ENCODE measurements around the gene NRXN2. TPM values are rescaled to one million over a fixed set of nuclear protein-coding genes. Genes with fewer than 3 reads are reported as not detected.

Gene NRXN2
- total and polyA plus RNA-seq, 2 of the 13 experiments (the other 11 are each of a cell fraction or from before 2014, with no cell fraction given): not detected

DNA sequence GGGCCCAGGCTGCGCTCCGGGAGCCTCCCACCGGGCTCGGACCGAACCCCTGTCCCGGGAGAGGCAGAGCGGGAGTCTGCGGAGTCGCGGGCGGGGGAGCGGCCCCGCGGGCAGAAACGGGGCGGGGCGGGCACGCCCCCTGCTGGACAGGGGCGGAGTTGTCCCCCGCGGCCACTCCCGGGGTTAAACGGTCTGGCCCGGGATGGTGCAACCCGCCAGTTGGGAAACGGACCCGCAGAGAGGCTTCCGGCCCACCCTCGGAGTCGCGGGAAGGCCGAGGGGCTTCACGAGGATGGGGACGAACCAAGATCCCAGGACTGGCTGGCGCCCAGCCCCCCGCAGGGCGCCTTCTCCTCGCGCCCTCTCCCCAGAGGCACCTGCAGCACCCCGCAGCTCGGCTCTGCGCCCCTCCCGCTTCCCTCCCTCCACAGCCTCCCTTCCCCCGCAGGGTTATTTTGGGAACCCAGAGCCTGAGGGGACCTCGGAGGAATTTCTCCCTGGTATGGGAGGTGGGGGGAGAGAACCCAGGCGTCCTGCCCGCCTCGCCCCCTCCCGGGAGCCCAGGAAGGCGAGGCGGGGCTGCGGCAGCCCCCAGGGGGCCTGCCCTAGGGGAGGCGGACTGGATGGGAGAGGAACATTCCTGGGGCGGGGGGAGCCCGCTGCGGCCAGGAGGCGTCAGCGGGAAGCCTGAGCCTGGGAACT lies 20.0 kb upstream of the NRXN2 start (continued):
- TF ChIP-seq, protein P1, sequence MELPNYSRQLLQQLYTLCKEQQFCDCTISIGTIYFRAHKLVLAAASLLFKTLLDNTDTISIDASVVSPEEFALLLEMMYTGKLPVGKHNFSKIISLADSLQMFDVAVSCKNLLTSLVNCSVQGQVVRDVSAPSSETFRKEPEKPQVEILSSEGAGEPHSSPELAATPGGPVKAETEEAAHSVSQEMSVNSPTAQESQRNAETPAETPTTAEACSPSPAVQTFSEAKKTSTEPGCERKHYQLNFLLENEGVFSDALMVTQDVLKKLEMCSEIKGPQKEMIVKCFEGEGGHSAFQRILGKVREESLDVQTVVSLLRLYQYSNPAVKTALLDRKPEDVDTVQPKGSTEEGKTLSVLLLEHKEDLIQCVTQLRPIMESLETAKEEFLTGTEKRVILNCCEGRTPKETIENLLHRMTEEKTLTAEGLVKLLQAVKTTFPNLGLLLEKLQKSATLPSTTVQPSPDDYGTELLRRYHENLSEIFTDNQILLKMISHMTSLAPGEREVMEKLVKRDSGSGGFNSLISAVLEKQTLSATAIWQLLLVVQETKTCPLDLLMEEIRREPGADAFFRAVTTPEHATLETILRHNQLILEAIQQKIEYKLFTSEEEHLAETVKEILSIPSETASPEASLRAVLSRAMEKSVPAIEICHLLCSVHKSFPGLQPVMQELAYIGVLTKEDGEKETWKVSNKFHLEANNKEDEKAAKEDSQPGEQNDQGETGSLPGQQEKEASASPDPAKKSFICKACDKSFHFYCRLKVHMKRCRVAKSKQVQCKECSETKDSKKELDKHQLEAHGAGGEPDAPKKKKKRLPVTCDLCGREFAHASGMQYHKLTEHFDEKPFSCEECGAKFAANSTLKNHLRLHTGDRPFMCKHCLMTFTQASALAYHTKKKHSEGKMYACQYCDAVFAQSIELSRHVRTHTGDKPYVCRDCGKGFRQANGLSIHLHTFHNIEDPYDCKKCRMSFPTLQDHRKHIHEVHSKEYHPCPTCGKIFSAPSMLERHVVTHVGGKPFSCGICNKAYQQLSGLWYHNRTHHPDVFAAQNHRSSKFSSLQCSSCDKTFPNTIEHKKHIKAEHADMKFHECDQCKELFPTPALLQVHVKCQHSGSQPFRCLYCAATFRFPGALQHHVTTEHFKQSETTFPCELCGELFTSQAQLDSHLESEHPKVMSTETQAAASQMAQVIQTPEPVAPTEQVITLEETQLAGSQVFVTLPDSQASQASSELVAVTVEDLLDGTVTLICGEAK (IDR thresholded peaks at IDR 0.05): no peak
- TF ChIP-seq, protein P1 (CRISPR knock-in tag; IDR thresholded peaks at IDR 0.05): 0 out of 2 replicates have a peak, but pooled peaks have one; percentile 31
- TF ChIP-seq ZNF432 (CRISPR knock-in tag; IDR thresholded peaks at IDR 0.05; ENCODE audit: borderline replicate concordance): no peak
- no peak for TF ChIP-seq ZFX (CRISPR knock-in tag; IDR thresholded peaks at IDR 0.05; ENCODE audit: low read depth)
- TF ChIP-seq ARHGAP35 (CRISPR knock-in tag; IDR thresholded peaks at IDR 0.05; ENCODE audit: borderline replicate concordance): no peak
- TF ChIP-seq ZNF556 (CRISPR knock-in tag; IDR thresholded peaks at IDR 0.05; ENCODE audit: borderline replicate concordance): peak; percentile 57; the same call in 1 of the 2 replicates
- TF ChIP-seq, protein P2, sequence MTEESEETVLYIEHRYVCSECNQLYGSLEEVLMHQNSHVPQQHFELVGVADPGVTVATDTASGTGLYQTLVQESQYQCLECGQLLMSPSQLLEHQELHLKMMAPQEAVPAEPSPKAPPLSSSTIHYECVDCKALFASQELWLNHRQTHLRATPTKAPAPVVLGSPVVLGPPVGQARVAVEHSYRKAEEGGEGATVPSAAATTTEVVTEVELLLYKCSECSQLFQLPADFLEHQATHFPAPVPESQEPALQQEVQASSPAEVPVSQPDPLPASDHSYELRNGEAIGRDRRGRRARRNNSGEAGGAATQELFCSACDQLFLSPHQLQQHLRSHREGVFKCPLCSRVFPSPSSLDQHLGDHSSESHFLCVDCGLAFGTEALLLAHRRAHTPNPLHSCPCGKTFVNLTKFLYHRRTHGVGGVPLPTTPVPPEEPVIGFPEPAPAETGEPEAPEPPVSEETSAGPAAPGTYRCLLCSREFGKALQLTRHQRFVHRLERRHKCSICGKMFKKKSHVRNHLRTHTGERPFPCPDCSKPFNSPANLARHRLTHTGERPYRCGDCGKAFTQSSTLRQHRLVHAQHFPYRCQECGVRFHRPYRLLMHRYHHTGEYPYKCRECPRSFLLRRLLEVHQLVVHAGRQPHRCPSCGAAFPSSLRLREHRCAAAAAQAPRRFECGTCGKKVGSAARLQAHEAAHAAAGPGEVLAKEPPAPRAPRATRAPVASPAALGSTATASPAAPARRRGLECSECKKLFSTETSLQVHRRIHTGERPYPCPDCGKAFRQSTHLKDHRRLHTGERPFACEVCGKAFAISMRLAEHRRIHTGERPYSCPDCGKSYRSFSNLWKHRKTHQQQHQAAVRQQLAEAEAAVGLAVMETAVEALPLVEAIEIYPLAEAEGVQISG (CRISPR knock-in tag; IDR thresholded peaks at IDR 0.05): 0 out of 2 replicates have a peak, but pooled peaks have one; percentile 14
- 0 out of 2 replicates have a peak, but pooled peaks have one; percentile 26 for TF ChIP-seq MEIS1 (CRISPR knock-in tag; IDR thresholded peaks at IDR 0.05; ENCODE audit: borderline replicate concordance)
- TF ChIP-seq, protein P3, sequence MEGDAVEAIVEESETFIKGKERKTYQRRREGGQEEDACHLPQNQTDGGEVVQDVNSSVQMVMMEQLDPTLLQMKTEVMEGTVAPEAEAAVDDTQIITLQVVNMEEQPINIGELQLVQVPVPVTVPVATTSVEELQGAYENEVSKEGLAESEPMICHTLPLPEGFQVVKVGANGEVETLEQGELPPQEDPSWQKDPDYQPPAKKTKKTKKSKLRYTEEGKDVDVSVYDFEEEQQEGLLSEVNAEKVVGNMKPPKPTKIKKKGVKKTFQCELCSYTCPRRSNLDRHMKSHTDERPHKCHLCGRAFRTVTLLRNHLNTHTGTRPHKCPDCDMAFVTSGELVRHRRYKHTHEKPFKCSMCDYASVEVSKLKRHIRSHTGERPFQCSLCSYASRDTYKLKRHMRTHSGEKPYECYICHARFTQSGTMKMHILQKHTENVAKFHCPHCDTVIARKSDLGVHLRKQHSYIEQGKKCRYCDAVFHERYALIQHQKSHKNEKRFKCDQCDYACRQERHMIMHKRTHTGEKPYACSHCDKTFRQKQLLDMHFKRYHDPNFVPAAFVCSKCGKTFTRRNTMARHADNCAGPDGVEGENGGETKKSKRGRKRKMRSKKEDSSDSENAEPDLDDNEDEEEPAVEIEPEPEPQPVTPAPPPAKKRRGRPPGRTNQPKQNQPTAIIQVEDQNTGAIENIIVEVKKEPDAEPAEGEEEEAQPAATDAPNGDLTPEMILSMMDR (CRISPR knock-in tag; IDR thresholded peaks at IDR 0.05): peak; percentile 84
- TF ChIP-seq, protein P4, sequence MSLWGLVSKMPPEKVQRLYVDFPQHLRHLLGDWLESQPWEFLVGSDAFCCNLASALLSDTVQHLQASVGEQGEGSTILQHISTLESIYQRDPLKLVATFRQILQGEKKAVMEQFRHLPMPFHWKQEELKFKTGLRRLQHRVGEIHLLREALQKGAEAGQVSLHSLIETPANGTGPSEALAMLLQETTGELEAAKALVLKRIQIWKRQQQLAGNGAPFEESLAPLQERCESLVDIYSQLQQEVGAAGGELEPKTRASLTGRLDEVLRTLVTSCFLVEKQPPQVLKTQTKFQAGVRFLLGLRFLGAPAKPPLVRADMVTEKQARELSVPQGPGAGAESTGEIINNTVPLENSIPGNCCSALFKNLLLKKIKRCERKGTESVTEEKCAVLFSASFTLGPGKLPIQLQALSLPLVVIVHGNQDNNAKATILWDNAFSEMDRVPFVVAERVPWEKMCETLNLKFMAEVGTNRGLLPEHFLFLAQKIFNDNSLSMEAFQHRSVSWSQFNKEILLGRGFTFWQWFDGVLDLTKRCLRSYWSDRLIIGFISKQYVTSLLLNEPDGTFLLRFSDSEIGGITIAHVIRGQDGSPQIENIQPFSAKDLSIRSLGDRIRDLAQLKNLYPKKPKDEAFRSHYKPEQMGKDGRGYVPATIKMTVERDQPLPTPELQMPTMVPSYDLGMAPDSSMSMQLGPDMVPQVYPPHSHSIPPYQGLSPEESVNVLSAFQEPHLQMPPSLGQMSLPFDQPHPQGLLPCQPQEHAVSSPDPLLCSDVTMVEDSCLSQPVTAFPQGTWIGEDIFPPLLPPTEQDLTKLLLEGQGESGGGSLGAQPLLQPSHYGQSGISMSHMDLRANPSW (CRISPR knock-in tag; IDR thresholded peaks at IDR 0.05; ENCODE audit: borderline replicate concordance): no peak
- 0 out of 2 replicates have a peak, but pooled peaks have one; percentile 14 for TF ChIP-seq TBX2 (CRISPR knock-in tag; IDR thresholded peaks at IDR 0.05; ENCODE audit: borderline replicate concordance)
